Hepatocyte (in vitro differentiated cells): ENCODE measurements around the gene CNGA1.

Experiments
- EZH2 ChIP-seq: fragments of 200-600 bp; sonication (generic); IDR thresholded peaks from 2 replicates; pipeline ENCODE4 v1.6.1; 2016; ENCODE audit warnings: antibody characterized with exemption, mild to moderate bottlenecking, borderline replicate concordance
- TF ChIP-seq, protein P1 (sequence below): fragments of 200-600 bp; sonication (generic); IDR thresholded peaks from 2 replicates; pipeline ENCODE4 v1.5.1; 2016; ENCODE audit warnings: antibody characterized with exemption, mild to moderate bottlenecking; ENCODE audit not compliant: poor library complexity

DNA sequence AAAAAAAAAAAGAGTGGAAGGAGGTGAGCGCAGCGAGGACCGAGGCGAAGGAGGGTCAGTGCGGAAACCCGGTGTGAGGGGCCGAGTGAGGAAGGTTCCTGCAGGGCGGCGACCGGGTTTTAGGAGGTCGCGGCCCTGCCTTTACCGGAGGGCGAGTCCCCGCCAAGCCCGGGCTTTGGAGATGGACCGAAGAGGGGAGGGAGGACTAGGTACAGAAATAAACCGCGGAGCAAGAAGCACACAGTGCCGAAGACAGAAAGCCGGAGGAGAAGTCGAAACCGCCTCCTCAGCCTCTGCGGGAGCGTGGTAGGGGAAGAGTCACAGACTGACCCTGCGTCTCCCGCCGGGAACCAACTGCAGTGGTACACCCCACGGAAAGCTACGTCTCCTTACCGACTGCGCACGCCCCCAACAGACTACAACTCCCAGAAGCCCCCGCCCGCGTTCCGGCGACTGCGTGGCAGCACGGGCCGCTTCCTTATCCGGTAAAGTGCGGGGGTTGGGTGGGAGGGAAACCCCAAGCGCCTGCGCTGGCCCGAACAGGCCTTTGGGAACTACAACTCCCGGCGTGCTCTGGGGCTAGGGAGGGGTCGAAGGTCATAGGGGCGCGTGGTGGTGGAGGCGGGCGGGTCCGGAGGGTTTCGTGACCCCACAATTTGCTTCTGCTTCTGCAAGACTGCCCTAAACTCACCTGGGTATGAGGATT, 102.1 kb downstream of the CNGA1 start, which contains the start of gene NFXL1:
- TF ChIP-seq EZH2, result no peak
- TF ChIP-seq, protein P1, sequence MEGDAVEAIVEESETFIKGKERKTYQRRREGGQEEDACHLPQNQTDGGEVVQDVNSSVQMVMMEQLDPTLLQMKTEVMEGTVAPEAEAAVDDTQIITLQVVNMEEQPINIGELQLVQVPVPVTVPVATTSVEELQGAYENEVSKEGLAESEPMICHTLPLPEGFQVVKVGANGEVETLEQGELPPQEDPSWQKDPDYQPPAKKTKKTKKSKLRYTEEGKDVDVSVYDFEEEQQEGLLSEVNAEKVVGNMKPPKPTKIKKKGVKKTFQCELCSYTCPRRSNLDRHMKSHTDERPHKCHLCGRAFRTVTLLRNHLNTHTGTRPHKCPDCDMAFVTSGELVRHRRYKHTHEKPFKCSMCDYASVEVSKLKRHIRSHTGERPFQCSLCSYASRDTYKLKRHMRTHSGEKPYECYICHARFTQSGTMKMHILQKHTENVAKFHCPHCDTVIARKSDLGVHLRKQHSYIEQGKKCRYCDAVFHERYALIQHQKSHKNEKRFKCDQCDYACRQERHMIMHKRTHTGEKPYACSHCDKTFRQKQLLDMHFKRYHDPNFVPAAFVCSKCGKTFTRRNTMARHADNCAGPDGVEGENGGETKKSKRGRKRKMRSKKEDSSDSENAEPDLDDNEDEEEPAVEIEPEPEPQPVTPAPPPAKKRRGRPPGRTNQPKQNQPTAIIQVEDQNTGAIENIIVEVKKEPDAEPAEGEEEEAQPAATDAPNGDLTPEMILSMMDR, result no peak
